Esophagus muscularis mucosa (tissue), 3 donors: ENCODE measurements around the gene FCGR2B.
"Not testable (repeated sequence)": the region's sequence is repeated elsewhere in the genome, so short reads cannot be mapped to it uniquely, and the experiment has no call there.

Experiments used
- POLR2A ChIP-seq: fragments of 450-650 bp; IDR thresholded peaks from one replicate; pipeline ENCODE4 v1.6.1; 2017; ENCODE audit warnings: antibody characterized with exemption, moderate library complexity, mild to moderate bottlenecking, low read depth
- POLR2AphosphoS5 ChIP-seq, 2 donors: sonication (generic); formaldehyde crosslinking; IDR thresholded peaks; one replicate each; pipeline ENCODE4 v1.6.1; 2017; ENCODE audit warnings: antibody characterized with exemption in 2 of 2
- TF ChIP-seq, protein P1 (sequence below), 3 experiments: fragments of 200-600 bp in 2 of 3; fragments of 450-650 bp in 1 of 3; sonication (generic) in 2 of 3; IDR thresholded peaks; one replicate each; pipeline ENCODE4 v1.5.1; 2017 to 2019; ENCODE audit warnings: antibody characterized with exemption in 3 of 3, mild to moderate bottlenecking in 2 of 3, moderate library complexity in 1 of 3

DNA sequence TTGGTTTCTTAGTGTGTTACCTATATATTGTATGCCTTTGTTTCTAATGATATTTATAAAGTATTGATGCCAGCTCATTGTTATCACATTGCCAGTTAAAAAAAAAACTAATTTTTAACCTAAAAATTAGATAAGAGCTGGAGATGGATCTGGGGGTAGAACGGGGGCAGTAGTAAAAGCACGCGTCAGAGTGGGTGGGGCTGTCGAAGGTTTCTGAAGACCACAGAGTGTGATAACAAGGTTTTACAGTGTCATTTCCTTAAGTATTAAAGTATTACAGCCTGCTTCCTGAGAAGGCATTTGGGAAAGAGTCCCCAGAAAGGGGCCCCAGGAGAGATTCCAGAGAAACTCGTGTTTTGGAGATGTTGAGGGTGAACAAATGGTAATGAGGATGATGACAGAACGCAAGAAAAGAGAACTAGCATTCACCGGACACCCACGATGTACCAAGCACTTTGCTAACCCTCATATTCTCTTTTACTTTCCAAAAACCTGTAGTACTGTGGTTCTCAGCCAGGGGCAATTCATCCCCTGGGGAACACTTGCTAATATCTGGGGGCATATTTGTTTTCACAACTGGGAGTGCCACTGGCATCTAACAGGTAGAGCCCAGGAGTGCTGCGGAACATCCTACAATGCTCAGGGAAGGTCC is 1.2 kb upstream of the FCGR2B start:
- not testable (repeated sequence) for TF ChIP-seq POLR2A; POLR2AphosphoS5 (IDR thresholded peaks at IDR 0.05)
- TF ChIP-seq, protein P1, sequence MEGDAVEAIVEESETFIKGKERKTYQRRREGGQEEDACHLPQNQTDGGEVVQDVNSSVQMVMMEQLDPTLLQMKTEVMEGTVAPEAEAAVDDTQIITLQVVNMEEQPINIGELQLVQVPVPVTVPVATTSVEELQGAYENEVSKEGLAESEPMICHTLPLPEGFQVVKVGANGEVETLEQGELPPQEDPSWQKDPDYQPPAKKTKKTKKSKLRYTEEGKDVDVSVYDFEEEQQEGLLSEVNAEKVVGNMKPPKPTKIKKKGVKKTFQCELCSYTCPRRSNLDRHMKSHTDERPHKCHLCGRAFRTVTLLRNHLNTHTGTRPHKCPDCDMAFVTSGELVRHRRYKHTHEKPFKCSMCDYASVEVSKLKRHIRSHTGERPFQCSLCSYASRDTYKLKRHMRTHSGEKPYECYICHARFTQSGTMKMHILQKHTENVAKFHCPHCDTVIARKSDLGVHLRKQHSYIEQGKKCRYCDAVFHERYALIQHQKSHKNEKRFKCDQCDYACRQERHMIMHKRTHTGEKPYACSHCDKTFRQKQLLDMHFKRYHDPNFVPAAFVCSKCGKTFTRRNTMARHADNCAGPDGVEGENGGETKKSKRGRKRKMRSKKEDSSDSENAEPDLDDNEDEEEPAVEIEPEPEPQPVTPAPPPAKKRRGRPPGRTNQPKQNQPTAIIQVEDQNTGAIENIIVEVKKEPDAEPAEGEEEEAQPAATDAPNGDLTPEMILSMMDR (IDR thresholded peaks at IDR 0.05), result not testable (repeated sequence)
